ENCODE results near the gene EIF2B5. TPM values are rescaled to one million over a fixed set of nuclear protein-coding genes. Genes with fewer than 3 reads are reported as not detected.

The EIF2B5 gene
- total and polyA plus RNA-seq, 9 of the 15 experiments (the other 6 are each of a cell fraction or from before 2014, with no cell fraction given): 19.1 to 92.4 (median 74.0) TPM

DNA sequence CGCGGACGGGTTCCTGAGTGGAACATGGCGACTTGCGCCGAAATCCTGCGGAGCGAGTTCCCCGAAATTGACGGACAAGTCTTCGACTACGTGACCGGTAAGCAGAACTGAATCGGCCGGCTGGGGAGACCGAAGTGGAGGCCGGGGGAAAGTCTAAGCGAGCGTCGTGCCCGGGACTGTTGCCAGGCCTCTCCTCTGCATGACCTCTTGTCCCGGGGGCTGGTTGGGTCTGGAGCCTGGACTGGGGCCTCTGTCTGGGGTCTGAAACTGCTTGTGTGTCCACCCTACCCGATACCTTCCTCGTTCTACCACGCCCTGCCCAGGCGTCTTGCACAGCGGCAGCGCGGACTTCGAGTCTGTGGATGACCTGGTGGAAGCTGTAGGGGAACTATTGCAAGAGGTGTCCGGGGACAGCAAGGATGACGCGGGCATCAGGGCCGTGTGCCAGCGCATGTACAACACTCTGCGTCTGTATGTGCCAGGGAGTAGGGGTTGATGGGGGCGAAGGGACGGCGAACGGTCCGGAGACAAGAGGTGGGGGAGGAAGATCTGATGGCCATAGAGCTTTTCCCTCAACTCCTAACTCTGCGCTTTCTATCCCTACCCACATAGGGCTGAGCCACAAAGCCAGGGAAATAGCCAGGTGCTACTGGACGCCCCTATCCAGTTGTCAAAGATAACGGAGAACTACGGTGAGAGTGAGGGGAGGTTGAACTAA lies 51.2 kb downstream of the EIF2B5 start, which contains the start of gene ABCF3 (continued):
- TF ChIP-seq ZNF79 (CRISPR knock-in tag; IDR thresholded peaks at IDR 0.05; ENCODE audit: low read depth): no peak

DNA sequence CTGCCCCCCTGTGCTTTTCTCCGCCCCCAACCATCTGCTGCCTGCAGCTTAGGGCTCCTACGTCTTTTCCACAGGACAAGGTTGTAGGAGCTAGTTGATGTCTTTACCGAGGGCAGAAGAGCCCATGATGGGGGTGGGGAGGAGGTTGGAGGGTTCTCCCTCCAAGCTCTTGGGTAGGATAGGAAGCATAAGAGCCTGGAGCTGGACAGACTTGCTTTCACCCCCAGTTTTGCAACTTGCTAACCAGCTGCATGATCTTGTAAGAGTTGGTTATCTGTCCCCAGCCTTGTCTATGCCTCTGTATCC lies 51.7 kb downstream of the EIF2B5 start:
- Histone ChIP-seq H3K4me2 (ENCODE audit: insufficient read depth, low read length) (peak overlapping the region; percentile 100), H3K4me3 (peak overlapping the region; percentile 92), H3K27me3 (ENCODE audit: control insufficient read depth in 2 of 2, insufficient read depth in 2 of 2, low read length in 2 of 2) (no peaks in the 10 kb centered on the region), H3K79me2 (ENCODE audit: control insufficient read depth, insufficient read depth, low read length) (peaks cover 31% of the 10 kb centered on the region), H3K27ac (ENCODE audit: extremely low read depth, low read depth, low read length) (peak overlapping the region; percentile 84; the same call in 2 of the 3 replicates), H3K9me3 (replicated peaks; ENCODE audit: control insufficient read depth, insufficient read depth, low read depth, low read length) (no peaks in the 10 kb centered on the region), H4K20me1 (replicated peaks; ENCODE audit: control insufficient read depth, insufficient read depth, low read length) (0 out of 2 replicates have a peak, but pooled peaks cover 1% of the 10 kb centered on the region), H3K4me1 (replicated peaks in 1 of 2; ENCODE audit: control insufficient read depth in 2 of 2, insufficient read depth in 2 of 2, low read length in 2 of 2) (peaks cover 17 to 32% of the 10 kb centered on the region in 2 experiments), H2AFZ (ENCODE audit: low read depth, low read length) (no peak overlapping the region), H3K9me1 (ENCODE audit: control insufficient read depth, insufficient read depth, low read length) (peaks cover 4% of the 10 kb centered on the region), H3K36me3 (ENCODE audit: control insufficient read depth, insufficient read depth, low read length) (peaks cover 83% of the 10 kb centered on the region), H3K9ac (ENCODE audit: insufficient read depth in 1 of 2, low read depth in 2 of 2, low read length in 2 of 2) (peak overlapping the region; percentile 89 to 94; a peak in 3 of 4 replicates)
- no peak for FAIRE-seq
- POLR2A ChIA-PET: interaction anchor here (0.6 to 3.5 kb wide), 7 partner anchors 10 to 282 kb away, joined by 3 to 20 read pairs (median 4); no protein-coding TSS in a partner anchor
- intact Hi-C loops (cut with micrococcal nuclease) (no loop called here), in situ Hi-C loops (cut with MboI) (no loop called here)
- no TSS peak for BruUV-seq (replicated peaks)
- CTCF ChIA-PET (ENCODE audit: low intra/inter-chr PET ratio): interaction anchor here (0.5 kb wide), 1 partner anchor 291 kb away, joined by 3 read pairs; no protein-coding TSS in a partner anchor
- TF ChIP-seq GATAD2A (IDR thresholded peaks at IDR 0.05) (no peak), RHOXF2B (CRISPR knock-in tag; conservative IDR thresholded peaks at IDR 0.05) (no peak), NFIX (CRISPR knock-in tag; IDR thresholded peaks at IDR 0.05; ENCODE audit: low read depth) (no peak)
- TF ChIP-seq, protein P1, sequence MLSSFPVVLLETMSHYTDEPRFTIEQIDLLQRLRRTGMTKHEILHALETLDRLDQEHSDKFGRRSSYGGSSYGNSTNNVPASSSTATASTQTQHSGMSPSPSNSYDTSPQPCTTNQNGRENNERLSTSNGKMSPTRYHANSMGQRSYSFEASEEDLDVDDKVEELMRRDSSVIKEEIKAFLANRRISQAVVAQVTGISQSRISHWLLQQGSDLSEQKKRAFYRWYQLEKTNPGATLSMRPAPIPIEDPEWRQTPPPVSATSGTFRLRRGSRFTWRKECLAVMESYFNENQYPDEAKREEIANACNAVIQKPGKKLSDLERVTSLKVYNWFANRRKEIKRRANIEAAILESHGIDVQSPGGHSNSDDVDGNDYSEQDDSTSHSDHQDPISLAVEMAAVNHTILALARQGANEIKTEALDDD (IDR thresholded peaks at IDR 0.05): 0 out of 2 replicates have a peak, but pooled peaks have one; percentile 40
- TF ChIP-seq, protein P2, sequence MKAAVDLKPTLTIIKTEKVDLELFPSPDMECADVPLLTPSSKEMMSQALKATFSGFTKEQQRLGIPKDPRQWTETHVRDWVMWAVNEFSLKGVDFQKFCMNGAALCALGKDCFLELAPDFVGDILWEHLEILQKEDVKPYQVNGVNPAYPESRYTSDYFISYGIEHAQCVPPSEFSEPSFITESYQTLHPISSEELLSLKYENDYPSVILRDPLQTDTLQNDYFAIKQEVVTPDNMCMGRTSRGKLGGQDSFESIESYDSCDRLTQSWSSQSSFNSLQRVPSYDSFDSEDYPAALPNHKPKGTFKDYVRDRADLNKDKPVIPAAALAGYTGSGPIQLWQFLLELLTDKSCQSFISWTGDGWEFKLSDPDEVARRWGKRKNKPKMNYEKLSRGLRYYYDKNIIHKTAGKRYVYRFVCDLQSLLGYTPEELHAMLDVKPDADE (conservative IDR thresholded peaks at IDR 0.05; ENCODE audit: control insufficient read depth, low read depth, low read length): no peak
- 3% methylated on average over 3 of the region's 3 CpGs for WGBS (ENCODE audit: insufficient coverage, low coverage, missing lambda C conversion rate)
- DNase-seq (ENCODE audit: extremely low read depth in 1 of 4, low spot score in 3 of 4): peak in 1 of 4 experiments; percentile 40
- no peak for ATAC-seq
